Right renal cortex interstitium (tissue), 3 donors: Measurements from ENCODE around the gene RPS6KB2. TPM values are rescaled to one million over a fixed set of nuclear protein-coding genes. Genes with fewer than 3 reads are reported as not detected.
"Not testable (repeated sequence)": the region's sequence is repeated elsewhere in the genome, so short reads cannot be mapped to it uniquely, and the experiment has no call there.

Source experiments
- DNase-seq, 3 donors: peaks; one replicate each; pipeline ENCODE4 v3.0.0-alpha.2; 2013; ENCODE audit warnings: low read depth in 3 of 3, low spot score in 2 of 3
- polyA plus RNA-seq, 3 donors: library from polyadenylated mRNA; unstranded; fragments of 120-200 nt; gene quantifications; one replicate each; pipeline ENCODE4 v1.2.1, GENCODE V29; 2013; ENCODE audit not compliant: insufficient read length in 3 of 3

RPS6KB2 gene
- polyA plus RNA-seq, 3 donors, result 36.0 to 45.1 (median 39.1) TPM

DNA sequence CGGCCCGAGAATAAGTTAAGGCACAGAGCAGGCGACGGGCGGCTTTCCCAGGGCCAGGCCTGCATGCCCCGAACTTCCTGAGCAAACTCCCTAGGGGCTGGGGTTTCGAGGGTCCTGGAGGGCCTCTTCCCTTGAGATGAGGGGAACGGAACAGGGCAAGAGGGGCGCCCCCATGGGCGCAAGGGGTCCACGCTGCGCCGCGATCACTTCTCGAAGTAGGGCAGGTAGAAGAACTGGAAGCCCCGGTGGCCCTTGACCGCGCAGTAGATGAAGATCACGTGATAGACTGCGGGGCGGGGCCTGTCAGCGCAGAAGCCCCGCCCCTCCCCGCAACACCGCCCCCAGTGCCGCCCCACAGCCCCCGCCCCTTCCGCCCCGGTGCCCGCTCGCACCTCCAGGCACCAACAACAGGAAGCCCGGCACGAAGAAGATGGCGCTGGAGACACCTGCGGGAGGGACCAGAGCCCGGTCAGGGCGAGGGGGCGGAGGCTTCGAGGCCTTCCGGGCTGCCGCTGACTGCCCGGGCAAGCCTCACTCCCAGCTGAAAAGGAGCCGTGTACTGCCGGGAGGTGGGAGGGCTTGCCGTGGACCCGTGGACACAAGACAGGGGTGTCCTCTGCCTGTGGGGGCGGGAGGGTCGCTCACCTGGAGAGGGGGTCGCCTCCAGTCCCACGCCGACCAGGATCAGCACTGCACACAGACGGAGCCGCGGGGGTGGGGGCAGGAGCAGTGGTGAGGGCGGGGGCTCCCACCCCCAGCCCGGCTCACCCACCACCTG, 36.3 kb downstream of the RPS6KB2 start:
- DNase-seq, result peak in 2 of 3 donors; percentile 63 to 66

- DNase-seq, result no peak
Measured at GRCh38 chr11:67465189-67465510, 36.9 kb downstream of the RPS6KB2 start.

DNA sequence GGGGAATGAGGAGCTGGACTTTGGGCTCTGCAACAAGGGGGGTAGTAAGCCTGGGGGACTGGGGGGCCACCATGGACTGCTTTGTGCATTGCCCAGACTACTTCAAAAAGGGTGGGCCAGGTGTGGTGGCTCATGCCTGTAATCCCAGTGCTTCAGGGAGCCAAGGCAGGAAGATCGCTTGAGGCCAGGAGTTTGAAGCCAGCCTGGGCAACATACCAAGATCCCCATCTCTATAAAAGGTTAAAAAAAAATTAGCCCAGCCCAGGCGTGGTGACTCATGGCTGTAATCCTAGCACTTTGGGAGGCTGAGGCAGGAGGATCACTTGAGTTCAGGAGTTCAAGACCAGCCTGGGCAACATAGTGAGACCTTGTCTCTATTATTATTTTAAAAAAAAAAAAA, 37.2 kb downstream of the RPS6KB2 start:
- not testable (repeated sequence) for DNase-seq

DNA sequence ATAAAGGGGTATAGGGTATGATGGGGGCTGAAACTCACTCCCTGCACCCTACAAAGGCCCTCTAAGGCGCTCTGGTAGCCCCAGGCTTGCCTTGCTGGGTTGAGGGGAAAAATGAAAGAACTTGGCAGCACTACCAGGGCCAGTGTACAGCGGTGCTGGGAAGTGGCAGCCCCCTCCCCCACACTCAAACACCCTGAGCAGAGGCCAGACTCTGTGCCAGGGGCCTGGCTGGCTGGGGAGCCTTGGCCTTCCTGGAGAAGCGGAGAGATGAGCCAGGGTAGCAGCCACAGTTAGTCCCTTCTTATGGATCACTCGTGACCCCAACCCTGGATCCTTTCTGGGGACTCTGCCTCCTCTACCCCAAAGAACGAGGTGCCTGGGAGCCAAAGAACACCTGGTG, 38.1 kb downstream of the RPS6KB2 start:
- DNase-seq, result no peak

- DNase-seq, result no peak
Measured at GRCh38 chr11:67466962-67467771, 38.9 kb downstream of the RPS6KB2 start.

GRCh38 chr11:67468056-67468455, 39.8 kb downstream of the RPS6KB2 start:
- no peak for DNase-seq

- no peak for DNase-seq
Measured at GRCh38 chr11:67468456-67468758, 40.1 kb downstream of the RPS6KB2 start.

GRCh38 chr11:67468759-67469507, 40.6 kb downstream of the RPS6KB2 start, which contains the start of gene TMEM134:
Gene TMEM134 (minus strand): TSS chr11:67469251. CDS start chr11:67469192, 59 bp downstream.
- DNase-seq, result peak in 2 of 3 donors; percentile 75 to 77

GRCh38 chr11:67469508-67469811, 41.2 kb downstream of the RPS6KB2 start:
- DNase-seq, result no peak

DNA sequence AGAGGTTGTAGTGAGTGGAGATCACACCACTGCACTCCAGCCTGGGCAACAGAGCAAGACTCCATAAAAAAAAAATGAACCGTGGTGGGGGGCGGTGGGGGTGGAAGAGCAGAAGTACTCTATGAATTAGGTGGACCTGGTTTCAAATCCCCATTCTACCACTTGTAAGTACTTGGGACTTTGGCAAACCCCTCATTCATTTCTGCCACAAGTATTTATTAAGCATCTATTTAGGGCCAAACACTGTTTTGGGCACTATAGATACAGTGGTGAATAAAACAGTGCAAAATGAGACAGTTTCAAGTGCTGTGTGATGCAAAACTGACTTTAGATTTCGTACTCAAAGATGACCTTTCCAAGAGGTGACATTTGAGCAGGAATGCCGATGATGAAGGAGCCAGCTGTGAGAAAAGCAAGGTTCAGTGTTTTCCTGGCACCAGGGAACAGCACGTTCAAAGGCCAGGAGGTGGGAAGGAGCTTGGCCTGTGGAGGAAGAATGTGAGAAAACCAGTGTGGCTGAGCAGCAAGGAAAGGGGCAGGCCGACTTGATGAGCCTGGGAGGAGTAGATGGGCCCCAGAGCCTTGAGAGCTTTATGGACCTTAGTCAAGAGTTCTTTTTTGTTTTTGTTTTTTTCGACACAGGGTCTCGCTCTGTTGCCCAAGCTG, 42.2 kb downstream of the RPS6KB2 start:
- DNase-seq, result no peak

GRCh38 chr11:67472882-67473281, 44.6 kb downstream of the RPS6KB2 start:
- DNase-seq, result no peak

- not testable (repeated sequence) for DNase-seq
Measured at GRCh38 chr11:67476692-67477091, 48.4 kb downstream of the RPS6KB2 start.

GRCh38 chr11:67477344-67478050, 49.2 kb downstream of the RPS6KB2 start:
- not testable (repeated sequence) for DNase-seq

DNA sequence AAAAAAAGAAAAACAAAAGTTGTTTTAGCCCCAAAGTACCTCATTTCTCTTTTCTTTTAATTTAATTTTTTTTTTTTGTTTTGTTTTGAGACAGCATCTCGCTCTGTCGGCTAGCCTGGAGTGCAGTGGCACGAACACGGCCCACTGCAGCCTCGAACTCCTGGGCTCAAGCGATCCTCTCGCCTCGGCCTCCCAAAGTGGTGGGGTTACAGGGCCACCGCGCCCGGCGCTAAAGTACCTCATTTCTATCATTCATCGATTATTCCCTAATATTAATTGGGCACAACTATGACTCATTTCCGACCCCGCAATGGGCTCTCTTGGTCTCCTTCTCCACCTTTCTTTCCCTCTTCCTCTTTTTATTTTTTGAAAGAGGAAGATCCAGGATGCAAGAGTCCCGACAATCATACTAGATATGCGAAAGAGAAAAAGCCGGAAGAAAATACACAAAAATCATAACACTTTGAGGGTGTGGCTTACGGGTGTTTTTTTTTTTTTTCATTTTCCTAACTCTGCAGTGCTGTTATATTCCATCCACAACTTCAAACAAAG, 54.1 kb downstream of the RPS6KB2 start:
- no peak for DNase-seq

DNA sequence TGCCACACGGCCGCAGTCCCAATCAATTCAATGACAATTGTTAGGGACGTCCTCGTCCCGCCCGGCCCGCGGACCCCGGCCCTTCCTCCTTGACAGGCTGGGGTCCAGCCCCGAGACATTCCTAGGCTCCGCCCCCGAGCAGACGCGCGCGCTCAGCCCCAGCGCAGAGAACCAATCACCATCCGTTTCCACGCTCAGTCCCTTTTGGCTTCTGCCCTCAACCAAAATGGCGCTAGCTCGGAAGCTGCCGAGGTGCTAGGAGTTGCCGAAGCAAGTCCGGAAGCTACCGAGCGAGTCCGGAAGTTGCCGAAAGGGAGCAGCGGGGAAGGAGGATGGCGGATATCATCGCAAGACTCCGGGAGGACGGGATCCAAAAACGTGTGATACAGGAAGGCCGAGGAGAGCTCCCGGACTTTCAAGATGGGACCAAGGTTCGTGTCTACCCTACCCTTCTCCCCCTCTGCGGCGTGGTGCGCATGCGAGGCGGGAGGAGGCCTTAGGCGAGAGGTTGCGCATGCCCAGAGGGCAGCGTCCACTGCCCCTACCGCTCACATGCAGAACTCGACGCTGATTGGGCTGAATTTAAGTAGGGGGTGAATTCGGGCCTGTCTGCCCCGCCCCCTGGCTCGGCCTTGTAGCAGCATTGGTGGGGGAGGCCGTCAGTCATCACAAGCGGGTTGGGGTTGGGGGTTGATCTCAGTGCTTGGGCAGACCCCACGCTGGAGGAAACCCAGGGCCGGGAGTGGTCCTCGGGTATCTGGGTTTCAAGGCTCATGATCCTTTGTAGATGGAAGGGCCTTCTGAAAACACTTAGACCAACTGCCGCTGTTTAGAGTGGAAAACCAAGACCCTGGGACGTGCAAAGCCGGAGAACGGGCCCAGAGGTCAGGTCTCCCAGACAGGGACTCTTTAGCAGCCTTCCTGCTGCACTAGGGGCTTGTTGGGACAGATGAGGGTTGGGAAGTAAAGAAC, 54.8 kb downstream of the RPS6KB2 start, which contains the start of gene AIP:
Gene AIP (plus strand): TSS at position 200 of the 972 bp plus-strand sequence. CDS start 133 bp downstream, at position 333.
- DNase-seq, result peak; percentile 96 to 99 (median 97)

GRCh38 chr11:67483831-67484665, 55.8 kb downstream of the RPS6KB2 start:
- no peak for DNase-seq

GRCh38 chr11:67484847-67485311, 56.6 kb downstream of the RPS6KB2 start:
- no peak for DNase-seq
